GM18499 (cell line): ENCODE data around the gene NDST1.

ENCODE experiments used
- ATAC-seq: cut with Tn5 transposase; IDR thresholded peaks from one replicate; pipeline ENCODE4 v1.9.1; 2021; ENCODE audit warnings: moderate number of reproducible peaks; ENCODE audit not compliant: insufficient read depth, unreplicated experiment

The NDST1 gene

DNA sequence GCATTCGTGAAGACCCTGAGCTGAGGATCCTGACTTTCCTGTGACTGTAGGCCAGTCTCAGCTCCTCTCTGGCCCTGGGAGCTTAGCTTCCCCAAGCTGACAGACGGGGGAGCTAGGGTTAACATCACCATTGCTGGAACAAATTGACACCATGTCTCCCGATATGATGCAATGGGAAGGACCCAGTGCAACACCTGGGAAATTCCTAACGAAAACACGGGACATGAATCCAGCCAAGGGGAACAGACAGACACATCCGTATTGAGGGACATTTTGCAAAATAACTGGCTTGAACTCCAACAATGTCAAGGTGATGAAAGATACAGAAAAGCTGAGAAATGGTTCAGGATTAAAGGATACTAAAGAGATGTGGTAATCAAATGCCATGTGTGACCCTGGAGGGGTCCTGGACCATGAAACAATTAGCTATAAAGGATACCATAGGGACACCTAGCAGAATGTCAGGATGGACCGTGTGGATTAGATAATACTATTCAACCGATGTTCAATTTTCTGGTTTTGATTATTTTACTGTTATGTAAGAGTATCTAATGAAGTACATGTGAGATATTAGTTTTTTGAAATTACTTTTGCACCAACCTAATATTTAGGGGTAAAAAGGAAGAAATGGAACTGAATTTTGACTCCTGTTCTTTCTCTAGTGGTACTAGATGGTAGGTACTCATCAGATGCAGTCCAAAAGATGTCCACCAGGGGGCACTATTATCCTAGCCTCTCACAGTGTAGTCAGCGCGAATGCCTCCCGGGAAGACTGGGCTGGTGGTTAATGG is 52.7 kb downstream of the NDST1 start:
- peak; percentile 55 for ATAC-seq

DNA sequence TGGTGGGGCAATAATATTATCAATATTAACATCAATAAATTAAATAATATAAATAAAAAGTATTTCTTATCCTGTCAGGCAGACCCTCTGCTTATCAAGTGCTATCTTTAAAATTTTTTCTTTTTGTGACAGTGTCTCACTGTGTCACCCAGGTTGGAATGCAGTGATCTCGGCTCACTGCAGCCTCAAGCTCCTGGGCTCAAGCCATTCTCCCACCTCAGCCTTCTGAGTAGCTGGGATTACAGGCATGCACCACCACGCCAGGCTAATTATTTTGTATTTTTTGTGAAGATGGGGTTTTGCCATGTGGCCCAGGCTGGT is 53.2 kb downstream of the NDST1 start:
- ATAC-seq = no peak

DNA sequence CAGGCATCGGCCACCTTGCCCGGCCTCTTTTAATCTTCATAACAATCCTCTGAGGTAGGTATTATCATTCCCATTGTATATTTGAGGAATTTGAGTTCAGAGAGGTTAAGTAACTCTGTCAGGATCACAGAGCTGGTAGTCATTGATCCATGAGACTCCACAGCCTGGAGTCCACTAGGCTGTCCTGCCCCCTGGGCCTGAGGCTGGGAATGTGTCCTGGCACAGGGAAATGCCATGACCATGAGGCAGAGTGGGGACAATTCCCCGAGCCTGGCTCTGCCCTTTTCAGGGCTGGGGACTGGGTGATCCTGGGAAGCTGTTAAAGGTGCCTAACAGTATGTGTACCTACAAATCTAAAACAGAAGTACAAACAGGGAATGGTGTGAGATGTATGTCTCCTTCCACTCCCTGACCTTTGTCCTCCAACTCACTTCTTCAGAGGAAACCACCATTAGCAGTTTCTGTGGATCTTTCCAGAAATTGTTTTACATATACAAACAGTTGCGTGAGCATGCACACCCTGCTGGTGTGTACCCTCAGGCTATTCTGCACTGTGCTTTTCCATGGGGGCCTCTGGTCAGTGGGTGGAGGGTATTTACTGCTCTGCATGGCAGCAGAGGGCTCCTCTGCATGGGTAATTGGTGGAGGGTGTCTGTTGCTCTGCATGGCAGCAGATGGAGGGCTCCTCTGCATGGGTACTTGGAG is 53.8 kb downstream of the NDST1 start:
- ATAC-seq = no peak

DNA sequence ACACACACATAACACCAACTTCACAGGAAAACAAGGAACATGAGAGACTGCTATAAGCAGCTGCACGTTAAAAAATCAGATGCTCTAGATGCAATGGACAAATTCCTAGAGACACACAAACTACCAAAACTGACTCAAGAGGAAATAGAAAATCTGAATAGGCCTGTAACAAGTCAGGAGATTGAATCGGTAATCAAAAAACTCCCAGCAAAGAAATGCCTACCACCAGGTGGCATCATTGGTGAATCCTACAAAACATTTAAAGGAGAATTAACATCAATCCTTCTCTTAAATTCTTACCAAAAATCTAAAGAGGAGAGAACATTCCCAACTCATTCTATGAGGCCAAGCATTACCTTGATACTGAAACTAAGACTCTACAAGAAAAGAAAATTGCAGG is 54.9 kb downstream of the NDST1 start:
- no peak for ATAC-seq

DNA sequence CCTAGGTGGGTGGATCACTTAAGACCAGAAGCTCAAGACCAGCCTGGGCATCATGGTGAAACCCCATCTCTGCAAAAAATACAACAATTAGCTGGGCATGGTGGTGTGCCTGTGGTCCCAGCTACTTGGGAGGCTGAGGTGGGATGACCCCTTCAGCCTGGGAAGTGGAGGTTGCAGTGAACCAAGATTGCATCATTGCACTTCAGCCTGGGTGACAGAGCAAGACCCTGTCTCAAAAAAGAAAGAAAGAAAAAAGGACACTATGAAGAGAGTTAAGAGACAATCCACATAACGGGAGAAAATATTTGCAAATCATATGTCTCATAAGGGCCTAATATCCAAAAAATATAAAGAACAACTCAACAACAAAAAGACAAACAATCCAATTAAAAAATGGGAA is 57.9 kb downstream of the NDST1 start:
- ATAC-seq = no peak

DNA sequence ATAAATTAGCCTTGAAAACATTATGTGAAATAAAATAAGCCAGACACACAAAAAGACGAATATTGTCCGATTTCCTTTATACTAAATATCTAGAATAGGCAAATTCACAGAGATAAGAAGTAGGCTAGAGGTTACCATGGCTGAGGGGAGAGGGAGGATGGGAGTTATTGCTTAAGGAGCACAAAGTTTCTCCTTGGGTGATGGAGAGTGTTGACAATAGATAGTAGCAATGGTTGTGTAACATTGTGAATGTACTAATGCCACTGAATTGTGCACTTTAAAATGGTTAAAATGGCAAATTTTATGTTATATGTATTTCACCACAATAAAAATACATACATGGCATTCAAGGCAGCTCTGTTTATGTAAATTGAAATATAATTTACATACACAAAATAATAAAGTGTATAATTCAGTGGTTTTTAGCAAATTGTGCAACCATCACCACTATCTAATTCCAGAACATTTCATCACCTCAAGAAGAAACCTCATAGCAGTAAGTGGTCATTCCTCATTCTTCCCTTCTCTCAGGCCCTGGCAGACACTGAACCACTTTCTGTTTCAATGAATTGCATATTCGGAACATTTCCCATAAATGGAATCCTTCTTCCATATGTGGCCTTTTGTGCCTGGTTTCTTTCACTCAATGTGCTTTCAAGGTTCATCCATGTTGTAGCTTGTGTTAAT is 59.2 kb downstream of the NDST1 start:
- no peak for ATAC-seq

DNA sequence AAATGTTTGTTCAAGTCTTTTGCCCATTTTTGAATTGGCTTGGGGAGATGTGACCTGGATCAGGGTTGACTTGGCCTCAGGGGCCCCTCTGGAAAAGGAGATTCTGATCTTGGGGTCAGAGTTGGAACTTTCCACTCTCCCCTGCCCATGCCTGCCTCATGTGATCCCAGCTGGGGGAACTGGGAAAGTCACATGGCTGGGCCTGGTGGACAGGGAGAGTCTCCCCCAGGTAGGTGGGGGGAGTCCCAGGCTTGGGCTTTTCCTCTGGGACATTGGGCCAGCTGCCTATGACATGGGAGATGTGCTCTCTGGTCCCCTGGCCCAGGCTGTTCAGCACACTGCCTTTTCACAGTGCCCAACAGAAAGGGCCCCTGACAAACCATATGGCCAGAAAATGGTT is 60.7 kb downstream of the NDST1 start:
- ATAC-seq = no peak

DNA sequence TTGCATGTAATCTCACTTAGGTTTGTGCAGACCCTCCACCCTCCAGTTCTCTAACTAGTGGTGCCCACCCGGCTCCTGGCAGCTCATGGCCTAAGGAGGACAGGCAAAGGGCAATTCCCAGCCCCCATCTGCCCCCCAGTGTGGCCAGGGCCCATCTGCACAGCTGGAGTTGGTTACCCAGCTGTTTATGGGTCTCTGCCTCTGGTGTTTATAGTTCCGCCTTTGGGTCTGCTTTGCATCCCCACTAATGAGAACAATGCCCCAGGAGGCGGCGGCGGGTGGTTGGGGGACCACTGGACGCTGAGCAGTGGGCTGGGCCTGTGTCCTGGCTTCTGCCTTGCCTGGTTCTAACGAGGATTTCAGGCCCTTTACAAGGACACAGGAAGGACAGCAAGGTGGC is 62.4 kb downstream of the NDST1 start:
- ATAC-seq = no peak

DNA sequence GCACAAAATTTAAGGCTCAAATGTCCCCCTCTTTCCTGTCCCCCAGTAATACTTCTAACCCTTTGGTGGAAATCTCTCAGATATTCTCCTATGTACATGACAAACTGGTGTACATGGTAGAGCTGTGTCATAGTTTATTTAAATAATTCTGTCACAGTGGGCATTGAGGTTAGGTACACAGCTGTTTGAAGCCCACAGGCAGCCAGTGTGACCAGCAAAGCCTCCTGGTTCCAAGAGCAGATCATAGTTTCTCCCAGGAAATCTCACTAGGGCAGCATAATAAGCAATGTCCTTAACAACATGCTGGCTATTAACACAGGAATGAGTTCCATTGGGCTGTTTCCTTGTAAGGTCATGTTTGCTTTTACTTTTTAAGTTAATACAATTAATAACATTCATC is 63.9 kb downstream of the NDST1 start:
- no peak for ATAC-seq

DNA sequence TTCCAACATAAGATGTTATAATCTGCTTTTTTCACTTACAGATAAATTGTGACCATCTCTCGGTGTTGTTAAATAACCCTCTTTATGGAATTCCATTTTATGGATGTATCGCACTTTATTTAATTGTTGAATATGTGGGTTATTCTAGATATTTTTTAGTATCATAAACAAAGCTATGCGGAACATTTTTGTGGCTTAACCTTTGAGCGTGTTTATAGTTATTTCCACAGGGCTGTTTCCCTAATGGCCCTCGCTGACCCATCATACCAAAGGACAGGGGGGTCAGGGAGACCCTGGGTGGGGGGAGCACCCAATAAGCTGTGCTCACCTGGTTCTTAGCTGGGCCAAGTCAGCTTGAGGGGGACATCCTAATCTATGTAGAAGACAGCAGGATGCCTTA is 65.3 kb downstream of the NDST1 start:
- no peak for ATAC-seq

DNA sequence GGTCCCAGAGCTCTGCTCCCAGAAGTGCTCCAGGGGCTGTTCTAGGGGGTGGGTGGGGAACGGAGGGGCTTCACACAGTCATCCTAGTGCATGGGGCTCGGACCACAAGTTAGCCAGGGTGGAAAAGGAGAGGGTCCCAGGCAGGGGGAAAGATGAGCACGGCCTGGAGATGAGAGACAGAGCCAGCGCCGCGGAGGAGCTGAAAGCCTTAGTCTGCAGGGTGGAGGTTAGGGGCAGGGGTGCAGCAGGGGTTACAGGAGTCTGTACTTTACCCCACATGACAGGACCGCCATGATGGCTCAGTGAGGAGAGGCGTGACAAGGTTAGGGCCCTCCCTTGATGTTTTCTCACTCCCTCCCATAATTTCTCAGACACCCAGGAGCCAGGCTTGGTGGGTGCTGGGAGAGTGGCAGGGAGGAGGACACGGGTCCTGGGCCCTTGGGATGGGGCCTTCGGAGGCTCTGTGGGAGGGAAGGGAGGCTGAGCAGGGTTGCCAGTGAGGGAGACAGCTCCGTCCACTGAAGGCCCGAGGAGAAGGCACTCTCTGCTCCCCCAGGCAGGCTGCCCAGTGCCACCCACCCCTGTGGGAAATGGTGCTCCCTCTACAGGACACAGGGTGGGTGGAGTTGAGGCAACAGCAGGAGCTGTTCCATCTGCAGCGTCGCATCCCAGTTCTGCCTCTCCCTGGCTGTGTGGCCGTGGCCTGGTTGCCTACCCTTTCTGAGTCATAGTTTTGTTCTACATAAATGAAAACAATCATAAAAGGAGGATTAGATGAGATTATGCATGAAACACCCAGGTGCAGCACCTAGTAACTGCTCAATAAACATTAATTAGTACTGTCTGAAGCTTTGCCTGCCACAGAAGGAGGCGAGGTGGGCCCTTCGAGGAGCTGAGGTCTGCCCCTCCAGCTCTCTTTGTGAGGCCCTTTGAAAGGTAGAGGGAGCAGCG is 66.2 kb downstream of the NDST1 start:
- no peak for ATAC-seq

DNA sequence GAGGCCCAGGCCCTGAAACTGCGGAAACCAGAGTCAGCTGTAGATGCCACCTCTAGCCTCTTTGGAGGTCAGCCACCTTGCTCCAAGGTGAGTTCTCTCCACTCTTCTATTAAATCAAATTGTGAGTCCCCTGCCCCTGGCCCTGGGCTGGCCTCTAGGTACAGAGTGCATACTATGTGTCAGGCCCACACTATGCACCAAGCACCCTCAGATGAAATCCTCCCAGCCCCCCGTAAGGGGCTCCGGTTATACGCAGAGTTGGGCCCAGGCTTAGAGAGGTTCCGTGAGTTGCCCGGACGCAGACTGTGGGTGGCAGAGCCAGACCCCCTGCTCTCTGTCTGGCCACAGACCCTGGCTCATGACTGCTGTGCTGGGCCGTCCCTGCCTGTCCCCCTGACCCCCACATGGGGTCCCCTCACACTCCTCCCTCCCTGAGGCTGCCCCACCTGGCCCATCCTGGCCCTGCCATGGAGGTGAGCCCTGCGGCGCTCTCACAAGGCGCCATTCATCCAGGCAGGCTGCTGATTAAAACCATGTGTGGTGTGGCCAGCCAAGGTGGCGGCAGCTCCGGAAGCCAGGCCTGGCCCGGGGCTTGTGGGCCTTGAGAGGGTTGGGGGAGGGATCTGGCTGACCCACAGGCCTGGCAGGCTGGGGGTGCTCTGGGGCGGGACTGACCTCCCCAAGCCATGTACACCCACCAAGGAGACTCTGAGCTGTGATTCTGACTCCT is 67.1 kb downstream of the NDST1 start:
- no peak for ATAC-seq

DNA sequence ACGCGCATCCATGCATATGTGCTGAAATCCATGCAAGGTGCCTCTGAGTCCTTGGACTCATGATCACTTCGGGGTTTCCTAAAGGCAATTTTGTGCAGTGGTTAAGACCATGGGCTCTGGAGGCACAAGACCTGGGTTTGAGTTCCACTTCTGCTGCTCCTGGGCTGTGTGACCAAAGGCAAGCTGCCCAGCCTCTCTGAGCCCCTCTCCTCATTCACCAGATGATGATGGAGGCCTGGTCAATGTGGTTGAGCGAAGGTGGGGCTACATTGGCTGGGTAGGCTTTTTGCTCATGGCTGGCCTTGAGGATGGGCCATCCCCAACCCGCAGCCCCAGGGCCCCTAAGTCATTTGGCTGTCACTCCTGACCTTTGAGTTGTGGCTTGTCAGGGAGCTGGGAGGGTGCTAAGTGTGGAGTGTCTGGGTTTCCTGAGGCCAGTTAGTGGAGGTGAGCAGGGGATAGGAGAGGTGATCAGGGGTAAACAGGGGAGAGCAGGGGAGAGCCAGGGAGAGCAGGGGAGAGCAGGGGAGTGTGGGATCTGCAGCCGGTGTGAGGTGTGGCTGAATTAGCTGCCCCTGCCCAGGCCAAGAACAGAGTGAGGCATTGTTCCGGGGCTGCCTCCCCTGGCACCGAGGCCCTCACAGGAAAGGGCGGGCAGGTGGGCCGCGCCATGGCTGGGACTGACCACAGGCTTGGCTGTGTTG is 68.0 kb downstream of the NDST1 start:
- ATAC-seq = no peak

DNA sequence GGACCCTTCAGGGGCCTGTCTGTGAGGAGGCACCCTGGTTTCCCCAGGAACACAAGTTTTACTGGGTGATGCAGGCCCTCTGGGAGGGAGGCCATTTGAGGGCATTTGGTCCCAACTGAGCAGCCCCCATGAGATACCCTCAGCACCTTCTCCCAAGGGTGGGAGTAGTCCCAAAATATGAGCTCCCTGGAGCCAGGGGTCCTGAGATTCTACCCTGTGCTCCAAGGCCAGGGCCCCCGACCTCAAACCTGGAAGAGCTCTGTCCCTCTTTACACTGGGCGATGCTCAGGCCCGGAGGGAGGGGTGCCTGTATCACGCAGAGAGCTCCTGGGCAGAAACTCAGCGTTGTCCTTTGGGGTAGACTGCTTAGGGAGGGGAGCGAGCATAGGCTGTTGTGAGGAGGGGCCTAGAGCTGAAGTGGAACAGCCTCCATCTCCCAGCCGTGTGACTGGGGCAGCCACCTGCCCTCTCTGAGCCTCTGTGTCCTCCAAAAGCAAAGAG is 68.6 kb downstream of the NDST1 start:
- no peak for ATAC-seq

DNA sequence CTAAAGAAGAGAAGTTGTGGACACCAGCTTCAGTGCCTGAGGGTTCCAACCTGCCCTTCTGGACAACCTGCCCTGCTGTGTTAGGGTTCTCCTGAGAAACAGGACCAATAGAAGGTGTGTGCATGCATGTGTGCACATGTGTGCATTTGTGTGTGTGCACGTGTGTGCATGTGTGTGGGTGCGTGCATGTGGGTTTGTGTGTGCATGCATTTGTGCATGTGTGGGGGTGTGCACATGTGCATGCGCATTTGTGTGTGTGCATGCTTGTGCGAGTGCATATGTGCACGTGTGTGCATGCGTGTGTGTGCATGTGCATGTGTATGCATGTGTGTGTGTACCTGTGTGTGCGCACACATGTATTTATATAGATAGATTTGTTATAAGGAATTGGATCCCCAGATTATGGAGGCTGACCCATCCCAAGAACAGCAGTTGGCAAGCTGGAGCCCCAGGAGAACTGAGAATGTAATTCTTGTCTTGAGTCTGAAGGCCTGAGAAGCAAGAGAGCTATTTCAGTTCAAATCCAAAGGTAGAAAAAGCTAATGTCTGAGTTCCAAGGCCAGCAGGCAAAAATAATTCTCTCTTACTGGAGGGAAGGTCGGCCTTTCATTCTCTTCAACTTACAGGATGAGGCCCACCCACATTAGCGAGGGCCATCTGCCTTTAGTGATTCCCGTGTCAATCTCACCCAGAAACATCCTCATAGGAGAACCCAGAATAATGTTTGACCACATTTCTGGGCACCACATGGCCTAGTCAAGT is 69.6 kb downstream of the NDST1 start:
- ATAC-seq = no peak

DNA sequence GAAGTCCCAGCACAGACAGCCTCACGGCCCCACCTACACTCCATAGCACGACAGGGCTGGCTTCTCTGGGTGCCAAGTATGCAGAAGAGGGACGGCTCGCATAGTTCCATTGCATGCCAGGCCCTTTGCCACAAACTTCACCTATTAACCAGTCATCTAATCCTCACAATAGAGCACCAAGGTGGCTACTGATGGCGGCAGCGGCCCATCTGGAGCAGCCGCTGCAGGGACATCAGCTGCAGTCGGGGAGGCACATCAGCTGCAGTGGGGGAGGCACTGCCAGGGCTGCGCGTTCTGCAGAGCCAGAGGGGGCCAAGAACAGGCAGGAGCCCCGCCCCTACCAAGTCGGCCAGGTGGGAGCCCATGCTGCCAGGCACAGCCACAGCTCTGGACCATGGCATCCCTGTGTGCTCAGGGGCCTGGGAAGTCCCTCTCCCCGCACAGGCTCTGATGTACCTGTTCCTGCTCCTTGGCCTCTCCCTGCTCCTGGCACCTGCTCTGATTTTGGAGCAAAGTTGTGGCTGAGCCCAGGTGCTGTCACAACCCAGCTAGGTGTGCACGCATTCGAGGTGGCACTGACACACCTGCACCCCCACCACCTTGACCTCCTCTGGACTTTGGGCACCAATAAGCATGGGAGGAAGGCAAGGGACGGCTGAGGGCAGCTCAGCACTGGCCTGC is 71.0 kb downstream of the NDST1 start:
- no peak for ATAC-seq

DNA sequence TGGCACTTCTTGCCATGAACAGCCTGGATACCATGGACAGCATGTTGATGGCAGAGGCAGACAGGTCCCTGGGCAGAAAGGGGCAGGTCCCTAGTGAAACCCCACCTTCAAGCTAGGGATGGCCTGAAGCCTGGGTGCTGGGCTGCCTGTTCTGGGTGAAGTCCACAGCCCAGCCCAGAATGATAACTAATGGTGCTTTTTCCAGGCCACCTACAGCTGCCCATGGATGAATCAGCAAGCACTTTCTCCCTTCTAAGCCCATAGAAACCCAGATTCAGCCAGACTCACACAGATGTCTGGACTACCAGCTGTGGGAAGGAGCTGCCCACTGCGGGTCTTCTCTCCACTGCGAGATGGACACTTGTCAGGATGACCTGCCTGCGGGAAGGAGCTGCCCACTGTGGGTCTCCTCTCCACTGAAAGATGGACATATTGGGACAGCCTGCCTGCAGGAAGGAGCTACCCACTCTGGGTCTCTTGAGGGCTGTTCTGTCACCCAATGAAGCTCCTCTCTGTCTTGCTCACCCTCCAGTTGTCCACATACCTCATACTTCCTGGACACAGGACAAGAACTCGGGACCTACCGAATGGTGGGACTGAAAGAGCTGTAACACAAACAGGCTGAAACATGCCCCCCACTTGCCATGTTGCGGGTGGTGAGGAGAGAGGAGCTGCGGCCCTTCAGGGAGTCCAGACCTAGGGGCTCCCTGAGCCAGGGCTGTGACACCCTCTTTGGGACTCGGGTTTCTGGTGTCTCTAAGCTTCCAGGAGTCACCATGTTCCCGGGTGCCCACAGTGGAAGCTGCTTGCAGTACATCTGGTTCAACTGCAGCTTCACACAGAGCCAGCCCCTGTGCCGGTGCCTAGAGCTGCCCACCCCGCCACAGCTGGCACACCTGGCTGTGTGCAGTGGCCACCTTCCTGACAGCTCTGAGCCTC is 71.8 kb downstream of the NDST1 start:
- no peak for ATAC-seq
